Right lobe of liver (tissue), 6 donors: ENCODE results near the gene NT5C1A. TPM values are rescaled to one million over a fixed set of nuclear protein-coding genes. Genes with fewer than 3 reads are reported as not detected.

Experiments used
- ATAC-seq, 4 donors: fragments of 200-7000 bp; cut with Tn5 transposase; one replicate each; pipeline ENCODE4 v1.9.1; 2020; ENCODE audit warnings: mild to moderate bottlenecking in 4 of 4, moderate library complexity in 4 of 4
- DNase-seq, 3 donors: peaks; one replicate each; pipeline ENCODE4 v3.0.0-alpha.2; 2020
- H3K27ac ChIP-seq, 3 donors: fragments of 200-600 bp; one replicate each; pipeline ENCODE4 v1.8.0; 2022
- H3K27me3 ChIP-seq, 2 donors: fragments of 200-600 bp; one replicate each; pipeline ENCODE4 v1.8.0; 2022
- H3K36me3 ChIP-seq, 4 donors: fragments of 200-600 bp; sonication (generic) in 1 of 4; one replicate each; pipeline versions ENCODE4 v1.5.1 to v1.8.0; 2017 to 2022; ENCODE audit warnings: control low read depth in 1 of 4
- H3K4me1 ChIP-seq, 4 donors: fragments of 200-600 bp; sonication (generic) in 1 of 4; one replicate each; pipeline versions ENCODE4 v1.5.1 to v1.8.0; 2017 to 2022; ENCODE audit warnings: control low read depth in 1 of 4
- H3K4me3 ChIP-seq, 3 donors: fragments of 200-600 bp; one replicate each; pipeline ENCODE4 v1.8.0; 2022
- H3K9me3 ChIP-seq, 4 donors: fragments of 200-600 bp; sonication (generic) in 1 of 4; one replicate each; pipeline versions ENCODE4 v1.5.1 to v1.8.0; 2017 to 2022; ENCODE audit warnings: control low read depth in 1 of 4
- CTCF ChIP-seq, 4 donors: fragments of 200-600 bp in 3 of 4; fragments of 450-650 bp in 1 of 4; IDR thresholded peaks; one replicate each; pipeline versions ENCODE4 v1.5.1 to v1.8.0; 2016 to 2022; ENCODE audit warnings: antibody characterized with exemption in 4 of 4, mild to moderate bottlenecking in 2 of 4
- POLR2A ChIP-seq: fragments of 450-650 bp; IDR thresholded peaks from one replicate; pipeline ENCODE4 v1.6.1; 2017; ENCODE audit warnings: antibody characterized with exemption, mild to moderate bottlenecking
- WGBS: methylation state at CpG from one replicate; pipeline ENCODE4 v1.1.6; 2018; ENCODE audit warnings: low coverage, low lambda C conversion rate; ENCODE audit not compliant: insufficient coverage; ENCODE audit errors: missing lambda C conversion rate; 5-methylcytosine and 5-hydroxymethylcytosine counted together
- intact Hi-C, 2 donors: fragments of 100-400 bp; cut with DNase I; formaldehyde crosslinking; loops; one replicate each; pipeline versions ENCODE4 v1.11.2 to v1.14.1; 2022
- total RNA-seq, 6 experiments: library from RNA; depleted of rRNA in 2 of 6; stranded (reverse); fragments of >200 nt in 2 of 6; fragmentation: NEBNext Ultra II Directional in 3 of 6; extraction: Animal tissue kit (Norgen Biotek cat#: 25700) in 3 of 6; gene quantifications; one replicate each; pipeline versions ENCODE4 v1.1.0 to v1.2.4, GENCODE V29; 2016 to 2023
- donor health status: DM: no; HTN: yes; CAD: no.
- donor health status: DM: no; HTN: no; CAD: no.
- donor health status: DM: no; HTN: no; CAD: no.
- donor health status: DM: no; HTN: yes; CAD: no.
- donor health status: DM: no; HTN: yes; CAD: no.

The NT5C1A gene
- total RNA-seq, 6 experiments from 2014 or later, result not detected

GRCh38 chr1:39696448-39696847 lies 24.5 kb upstream of the NT5C1A start:
- no peak for TF ChIP-seq POLR2A
- TF ChIP-seq CTCF (IDR thresholded peaks at IDR 0.05), result no peak
- no peak for ATAC-seq
- intact Hi-C loops, result no loop called here

GRCh38 chr1:39695016-39695415 lies 23.1 kb upstream of the NT5C1A start:
- ATAC-seq (no peak), DNase-seq (no peak)
- TF ChIP-seq CTCF (IDR thresholded peaks at IDR 0.05) (no peak), POLR2A (no peak)
- Histone ChIP-seq H3K36me3 (no peaks in the 10 kb centered on the region), H3K27me3 (peaks cover 0 to 13% of the 10 kb centered on the region in 2 donors), H3K27ac (no peak overlapping the region), H3K4me1 (peaks cover 0 to 11% (median 0%) of the 10 kb centered on the region in 4 donors), H3K9me3 (no peaks in the 10 kb centered on the region), H3K4me3 (no peak overlapping the region)
- 9% methylated on average over 1 of the region's 1 CpG for WGBS
- intact Hi-C loops, result no loop called here

More at GRCh38 chr1:39696448-39696847, 24.5 kb upstream of the NT5C1A start:
- no peak for DNase-seq
- peaks cover 0 to 12% of the 10 kb centered on the region in 2 donors for H3K27me3 ChIP-seq
- no peaks in the 10 kb centered on the region for H3K9me3 ChIP-seq
- no peaks in the 10 kb centered on the region for H3K36me3 ChIP-seq
- peaks cover 0 to 6% (median 0%) of the 10 kb centered on the region in 4 donors for H3K4me1 ChIP-seq
- no peak overlapping the region for H3K4me3 ChIP-seq
- 54% methylated on average over 1 of the region's 1 CpG for WGBS
- H3K27ac ChIP-seq, result no peak overlapping the region

- H3K27me3 ChIP-seq, result peaks cover 0 to 13% of the 10 kb centered on the region in 2 donors
- no peak for TF ChIP-seq POLR2A
- no peak for TF ChIP-seq CTCF (IDR thresholded peaks at IDR 0.05)
These were observed 22.1 kb upstream of the NT5C1A start for GRCh38 chr1:39694026-39694425.

GRCh38 chr1:39692152-39693074 lies 20.5 kb upstream of the NT5C1A start:
- H3K9me3 ChIP-seq, result no peaks in the 10 kb centered on the region
- no peak overlapping the region for H3K4me3 ChIP-seq
- TF ChIP-seq CTCF (IDR thresholded peaks at IDR 0.05) (no peak), POLR2A (no peak)
- WGBS, result 8% methylated on average over 45 of the region's 56 CpGs
- H3K4me1 ChIP-seq, result peaks cover 0 to 11% (median 0%) of the 10 kb centered on the region in 4 donors
- H3K27ac ChIP-seq, result no peak overlapping the region
- peaks cover 0 to 13% of the 10 kb centered on the region in 2 donors for H3K27me3 ChIP-seq
- DNase-seq (no peak), ATAC-seq (peak in 2 of 4 donors; percentile 8 to 11)
- intact Hi-C loops, result no loop called here
- no peaks in the 10 kb centered on the region for H3K36me3 ChIP-seq

More at GRCh38 chr1:39694026-39694425, 22.1 kb upstream of the NT5C1A start:
- ATAC-seq, result no peak
- 100% methylated on average over 1 of the region's 1 CpG for WGBS
- intact Hi-C loops, result no loop called here
- Histone ChIP-seq H3K4me1 (peaks cover 0 to 11% (median 0%) of the 10 kb centered on the region in 4 donors), H3K9me3 (no peaks in the 10 kb centered on the region), H3K4me3 (no peak overlapping the region), H3K27ac (no peak overlapping the region), H3K36me3 (no peaks in the 10 kb centered on the region)
- DNase-seq, result no peak
